Fibroblast of skin of left biceps (primary cell): Measurements from ENCODE around the gene PTH.

ENCODE experiments used
- DNase-seq, 2 experiments: peaks; one replicate each; pipeline ENCODE4 v3.0.0-alpha.2; 2013; ENCODE audit warnings: low read depth in 2 of 2

PTH gene

DNA sequence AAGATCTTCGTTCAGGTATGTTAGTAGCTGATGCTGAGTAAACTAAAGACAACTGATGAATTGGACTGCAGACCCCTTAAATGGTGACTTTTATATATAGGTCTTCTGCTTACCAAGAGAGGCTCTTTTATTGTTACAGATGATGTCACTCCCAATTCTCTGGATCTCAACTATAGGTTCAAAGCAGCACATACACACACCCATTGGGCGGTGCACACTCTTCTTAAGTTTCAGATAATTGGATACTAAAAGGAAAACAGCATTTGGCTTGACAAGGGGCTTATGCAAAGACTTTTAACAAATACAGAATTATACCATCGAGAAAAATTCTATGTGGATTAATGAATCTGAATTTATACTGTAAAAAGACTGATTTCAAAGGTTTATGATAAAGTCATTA lies at the start of gene PTH:
TSS of gene PTH (minus strand) at position 69 of the 400 bp plus-strand sequence. CDS start 3,142 bp downstream, outside the sequence.
- no peak for DNase-seq

GRCh38 chr11:13538044-13538443 lies 42.2 kb upstream of the PTH start:
- DNase-seq: no peak

DNA sequence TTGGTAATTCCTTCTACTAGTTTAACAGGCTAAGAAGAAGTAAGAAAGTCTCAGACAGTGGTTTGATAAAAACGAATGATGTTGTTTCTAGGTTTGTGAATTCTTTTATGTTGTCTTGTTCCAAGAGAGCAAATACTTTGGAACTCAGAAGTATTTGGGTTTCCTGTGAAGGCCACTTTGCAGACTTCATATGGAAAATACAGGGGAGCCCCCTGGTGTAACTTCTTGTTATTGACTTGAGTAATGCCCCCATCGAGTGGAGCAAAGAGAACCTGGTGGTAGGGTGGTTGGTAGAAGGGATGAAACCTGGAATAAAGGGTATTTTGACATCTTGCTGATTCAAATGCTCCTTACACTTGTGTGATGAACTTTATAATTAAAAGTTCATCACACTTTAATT lies 40.0 kb upstream of the PTH start:
- no peak for DNase-seq

DNA sequence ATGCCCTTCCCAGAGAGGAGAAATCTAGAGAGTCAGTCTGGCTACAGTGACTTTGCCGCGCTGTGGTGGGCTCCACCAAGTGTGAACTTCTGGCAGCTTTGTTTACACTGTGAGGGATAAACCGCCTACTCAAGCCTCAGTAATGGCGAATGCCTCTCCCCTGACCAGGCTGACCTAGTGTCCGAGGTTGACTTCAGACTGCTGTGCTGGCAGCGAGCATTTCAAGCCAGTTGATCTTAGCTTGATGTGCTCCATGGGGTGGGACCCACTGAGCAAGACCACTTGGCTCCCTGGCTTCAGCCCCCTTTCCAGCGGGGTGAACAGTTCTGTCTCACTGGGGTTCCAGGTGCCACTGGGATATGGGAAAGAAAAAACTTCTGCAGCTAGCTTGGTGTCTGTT lies 38.6 kb upstream of the PTH start:
- no peak for DNase-seq

- DNase-seq: no peak
These were observed 29.5 kb upstream of the PTH start for GRCh38 chr11:13525257-13525656.

GRCh38 chr11:13503393-13503792 lies 7.6 kb upstream of the PTH start:
- DNase-seq: no peak

DNA sequence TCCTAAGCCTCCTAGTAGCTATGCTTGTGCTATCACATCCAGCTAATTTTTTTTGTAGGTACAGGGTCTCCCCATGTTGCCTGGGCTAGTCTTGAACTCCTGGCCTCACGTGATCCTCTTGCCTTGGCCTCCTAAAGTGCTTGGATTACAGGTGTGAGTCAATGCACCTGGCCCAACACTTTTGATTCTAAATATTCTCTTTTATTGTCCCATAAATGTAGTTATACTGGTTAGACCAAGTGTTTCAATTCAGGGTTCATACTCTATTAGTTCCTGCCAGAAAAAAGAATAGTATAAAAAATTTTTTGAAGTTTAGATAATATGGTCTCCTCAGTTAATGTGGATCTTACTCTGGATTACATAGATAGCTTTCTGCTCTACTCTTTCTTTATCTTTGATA lies 6.7 kb upstream of the PTH start:
- no peak for DNase-seq

DNA sequence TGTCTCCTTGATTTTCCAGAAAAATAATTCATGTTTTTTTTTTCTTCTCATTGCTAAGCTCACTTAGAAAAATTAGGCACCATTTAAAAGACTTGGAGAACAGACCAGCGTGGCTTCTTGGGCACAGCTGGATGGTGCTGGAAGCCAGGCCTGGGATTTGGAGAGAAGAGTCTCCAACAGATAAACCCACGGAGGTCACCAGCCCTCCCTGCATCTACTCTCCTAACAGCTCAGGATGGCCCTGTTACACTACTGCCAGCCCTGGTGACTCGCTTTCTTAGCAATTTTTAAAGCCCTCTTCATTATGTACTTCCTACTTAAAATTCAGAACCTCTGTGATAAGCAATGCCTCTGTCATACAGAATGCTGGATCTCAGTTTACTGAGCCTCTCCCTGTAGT lies 1.7 kb downstream of the PTH start:
- DNase-seq: no peak

- DNase-seq: no peak
These were observed 8.2 kb downstream of the PTH start for GRCh38 chr11:13487661-13488030.

DNA sequence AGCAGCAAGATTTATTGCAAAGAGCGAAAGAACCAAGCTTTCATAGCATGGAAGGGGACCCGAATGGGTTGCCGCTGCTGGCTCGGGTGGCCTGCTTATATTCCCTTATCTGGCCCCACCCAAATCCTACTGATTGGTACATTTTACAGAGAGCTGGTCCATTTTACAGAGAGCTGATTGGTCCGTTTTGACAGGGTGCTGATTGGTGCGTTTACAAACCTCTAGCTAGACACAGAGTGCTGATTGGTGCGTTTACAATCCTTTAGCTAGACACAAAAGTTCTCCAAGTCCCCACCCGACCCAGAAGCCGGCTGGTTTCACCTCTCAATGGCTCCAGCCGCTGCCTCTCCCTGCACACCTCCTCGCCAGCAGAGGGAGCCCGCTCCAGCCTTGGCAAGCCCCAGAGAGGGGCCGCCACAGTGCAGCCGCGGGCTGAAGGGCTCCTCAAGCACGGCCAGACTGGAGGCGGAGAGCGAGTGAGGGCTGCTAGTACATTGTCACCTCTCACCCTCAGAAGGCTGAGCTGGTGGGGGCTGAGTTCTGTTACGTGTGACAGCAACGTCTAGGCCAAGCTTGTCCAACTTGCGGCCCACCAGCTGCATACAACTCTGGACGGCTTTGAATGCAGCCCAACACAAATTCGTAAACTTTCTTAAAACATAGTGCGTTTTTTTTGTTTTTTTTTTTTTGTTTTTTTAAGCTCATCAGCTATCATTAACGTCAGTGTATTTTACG lies 8.7 kb downstream of the PTH start:
- DNase-seq: no peak

GRCh38 chr11:13480198-13480597 lies 15.6 kb downstream of the PTH start:
- DNase-seq: no peak

DNA sequence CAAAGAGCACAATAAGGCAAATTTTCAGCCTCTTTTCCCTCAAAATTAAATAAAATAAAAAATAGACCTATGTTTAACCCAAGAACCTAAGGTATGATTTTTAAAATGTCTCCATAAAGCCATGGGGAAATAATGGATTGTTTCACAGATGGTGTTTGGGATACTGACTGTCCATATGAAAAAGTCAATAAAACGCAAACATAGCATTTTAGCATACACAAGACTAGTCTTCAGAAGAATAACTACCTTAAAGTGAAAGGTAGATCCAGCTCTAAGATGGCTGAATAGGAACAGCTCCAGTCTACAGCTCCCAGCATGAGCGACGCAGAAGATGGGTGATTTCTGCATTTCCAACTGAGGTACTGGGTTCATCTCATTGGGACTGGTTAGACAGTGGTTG lies 16.1 kb downstream of the PTH start:
- DNase-seq: no peak

- DNase-seq: no peak
These were observed 20.7 kb downstream of the PTH start for GRCh38 chr11:13475091-13475490.

DNA sequence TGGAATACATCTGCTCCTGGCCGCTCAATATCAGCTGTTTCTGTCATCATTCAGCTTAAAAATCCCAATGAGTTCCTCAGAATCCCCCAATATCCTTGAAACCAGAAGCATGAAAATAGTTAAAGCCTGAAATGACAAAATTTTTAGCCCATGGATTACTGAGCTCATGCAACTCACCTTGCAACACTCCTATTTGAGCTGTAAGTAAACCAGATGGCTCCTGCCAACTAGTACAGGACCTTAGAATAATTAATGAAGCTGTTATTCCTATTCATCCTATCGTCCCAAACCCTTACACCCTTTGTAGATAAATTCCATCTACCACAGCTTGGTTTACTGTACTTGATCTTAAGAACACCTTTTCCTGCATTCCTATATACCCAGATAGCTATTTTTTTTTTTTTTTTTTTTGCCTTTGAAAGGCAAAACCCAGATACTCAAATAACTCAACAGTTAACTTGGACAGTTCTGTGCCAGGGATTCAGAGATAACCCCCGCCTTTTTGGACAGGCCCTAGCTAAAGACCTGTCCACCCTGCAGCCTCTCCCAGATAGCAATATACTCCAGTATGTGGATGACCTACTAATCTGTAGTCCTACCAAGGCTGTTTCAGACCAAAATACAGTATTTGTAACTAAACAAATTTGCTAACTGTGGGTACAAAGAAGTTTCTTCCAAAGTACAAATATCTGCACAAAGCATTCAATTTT lies 22.6 kb downstream of the PTH start:
- DNase-seq: no peak

GRCh38 chr11:13468750-13469149 lies 27.0 kb downstream of the PTH start:
- DNase-seq: no peak

DNA sequence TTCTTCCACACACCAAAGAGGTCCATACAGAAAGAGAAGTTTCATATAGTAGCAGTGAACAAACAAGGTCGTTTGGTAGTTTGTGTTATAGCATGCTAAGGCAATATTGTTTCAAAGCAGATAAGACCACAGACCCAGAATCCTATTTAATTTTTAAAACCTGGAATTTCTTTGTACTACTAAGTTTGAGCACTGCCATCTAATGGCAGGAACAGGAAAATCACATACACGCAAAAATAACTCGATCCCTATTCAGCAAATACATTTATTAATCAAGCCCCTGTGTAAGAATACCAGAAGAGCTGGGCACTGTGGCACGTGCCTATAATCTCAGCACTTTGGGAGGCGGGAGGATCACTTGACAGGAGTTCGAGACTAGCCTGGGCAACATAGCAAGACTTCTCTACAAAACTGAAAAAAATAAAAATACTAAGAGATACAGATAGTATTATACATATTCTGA lies 29.9 kb downstream of the PTH start:
- peak in 1 of 2 experiments; percentile 13 for DNase-seq

GRCh38 chr11:13463779-13464290 lies 32.0 kb downstream of the PTH start:
- no peak for DNase-seq

DNA sequence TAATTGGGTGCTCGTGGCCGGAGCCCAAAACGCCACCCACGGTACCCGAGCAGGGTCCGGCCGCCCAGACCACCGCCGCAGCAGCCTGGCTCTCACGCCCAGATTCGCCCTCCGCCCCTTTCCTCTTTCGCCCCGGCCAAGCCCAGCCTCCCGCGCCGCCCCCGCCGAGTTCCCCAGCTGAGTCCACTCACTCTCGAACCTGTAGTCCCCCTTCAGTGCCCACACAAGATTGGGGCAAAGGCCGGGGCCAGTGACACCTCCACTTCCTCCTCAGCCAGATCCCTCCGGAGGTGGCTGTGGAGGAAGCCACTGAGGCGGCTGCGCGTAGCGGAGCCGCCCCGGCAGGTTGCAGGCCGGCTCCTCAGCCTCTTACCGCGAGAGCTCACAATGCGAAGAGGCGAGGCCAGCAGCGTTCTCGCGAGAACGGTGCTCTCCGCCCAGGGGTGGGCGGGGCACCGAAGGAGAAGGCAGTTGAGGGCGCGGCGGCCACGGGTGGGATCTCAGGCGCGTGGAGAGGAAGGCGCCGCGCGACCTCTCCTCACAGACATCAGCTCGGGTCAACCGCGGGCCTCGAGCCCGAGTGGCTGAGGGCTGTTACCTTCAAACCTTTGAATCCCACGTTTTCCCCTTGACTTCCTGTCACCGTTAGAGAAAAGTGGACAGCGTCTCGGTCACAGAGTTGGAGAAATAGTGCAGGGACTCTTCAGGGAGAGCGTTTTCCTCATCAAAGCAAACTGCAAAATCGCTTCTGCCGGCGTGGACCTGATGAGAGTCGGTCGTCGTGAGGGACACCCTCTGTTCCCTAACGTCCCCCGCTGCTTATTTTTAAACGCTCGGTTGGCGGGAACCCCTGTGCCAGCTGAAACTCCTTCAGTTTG lies 32.7 kb downstream of the PTH start, which contains the start of gene BTBD10:
TSS of gene BTBD10 (minus strand) at position 322 of the 878 bp plus-strand sequence. CDS start 18,098 bp downstream, outside the sequence.
- DNase-seq: peak; percentile 82 to 86

DNA sequence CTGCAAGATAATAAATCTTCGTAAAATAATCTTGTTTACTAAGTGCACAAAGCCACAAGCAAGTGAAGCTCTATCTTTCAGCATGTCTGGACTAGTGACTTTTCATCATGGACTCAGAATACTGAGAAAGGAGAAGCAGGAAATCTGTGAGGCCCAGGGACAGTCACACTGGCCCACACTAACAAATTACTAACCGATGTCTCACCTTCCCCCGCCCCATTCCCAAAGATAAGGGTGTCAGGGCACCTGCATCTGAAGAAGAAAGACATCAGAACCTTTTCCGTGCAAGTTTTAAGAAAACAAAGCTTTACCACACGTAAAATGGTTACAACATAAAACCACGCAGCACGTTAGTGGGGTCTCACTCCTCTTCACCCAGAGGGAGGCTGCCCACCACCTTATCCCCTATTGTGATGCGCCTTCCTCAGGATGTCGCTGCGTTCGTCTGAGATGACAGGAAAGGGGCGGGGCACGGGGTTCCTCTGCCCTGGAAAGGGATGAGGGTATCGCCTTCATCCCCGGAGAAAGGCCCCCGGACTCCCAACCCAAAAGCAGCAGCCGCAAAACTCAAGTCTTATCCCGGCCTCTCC lies 33.4 kb downstream of the PTH start:
- no peak for DNase-seq

DNA sequence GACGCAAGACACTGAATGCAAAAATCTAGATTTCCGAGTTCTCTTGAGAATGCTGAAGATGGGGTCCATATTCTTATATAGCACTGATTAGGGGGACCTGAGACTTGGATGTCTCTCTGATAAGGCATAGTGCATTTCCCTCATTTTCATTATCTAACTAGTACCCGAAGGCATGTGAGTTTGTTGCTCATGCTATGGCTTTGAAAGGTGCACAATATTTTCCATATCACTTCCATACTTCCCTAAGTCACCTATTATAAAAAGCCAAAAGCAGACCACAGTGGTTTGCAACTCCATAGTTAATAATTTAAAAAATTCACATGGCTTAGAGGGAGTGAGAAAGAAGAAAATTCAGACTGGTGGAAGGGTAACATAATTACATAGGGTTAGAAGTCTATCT lies 34.5 kb downstream of the PTH start:
- no peak for DNase-seq

GRCh38 chr11:13450832-13451397 lies 44.9 kb downstream of the PTH start:
- DNase-seq: no peak
